ES-I3 (cell line): Measurements from ENCODE around the gene XRCC3.

ENCODE experiments used
- H3K36me3 ChIP-seq: 2 replicates; pipeline ENCODE4 v1.6.1; 2013; ENCODE audit warnings: mild to moderate bottlenecking, low read length, control low read depth, moderate library complexity; ENCODE audit not compliant: insufficient read depth
- H3K4me1 ChIP-seq: 2 replicates; pipeline ENCODE4 v1.6.1; 2013; ENCODE audit warnings: mild to moderate bottlenecking, control low read depth, low read length; ENCODE audit not compliant: insufficient read depth
- H3K9ac ChIP-seq: 2 replicates; pipeline ENCODE4 v1.6.1; 2013; ENCODE audit warnings: low read depth, mild to moderate bottlenecking, low read length, moderate library complexity
- H3K9me3 ChIP-seq: 2 replicates; pipeline ENCODE4 v1.6.1; 2013; ENCODE audit warnings: mild to moderate bottlenecking, low read length, moderate library complexity; ENCODE audit not compliant: control insufficient read depth, insufficient read depth

Gene XRCC3

DNA sequence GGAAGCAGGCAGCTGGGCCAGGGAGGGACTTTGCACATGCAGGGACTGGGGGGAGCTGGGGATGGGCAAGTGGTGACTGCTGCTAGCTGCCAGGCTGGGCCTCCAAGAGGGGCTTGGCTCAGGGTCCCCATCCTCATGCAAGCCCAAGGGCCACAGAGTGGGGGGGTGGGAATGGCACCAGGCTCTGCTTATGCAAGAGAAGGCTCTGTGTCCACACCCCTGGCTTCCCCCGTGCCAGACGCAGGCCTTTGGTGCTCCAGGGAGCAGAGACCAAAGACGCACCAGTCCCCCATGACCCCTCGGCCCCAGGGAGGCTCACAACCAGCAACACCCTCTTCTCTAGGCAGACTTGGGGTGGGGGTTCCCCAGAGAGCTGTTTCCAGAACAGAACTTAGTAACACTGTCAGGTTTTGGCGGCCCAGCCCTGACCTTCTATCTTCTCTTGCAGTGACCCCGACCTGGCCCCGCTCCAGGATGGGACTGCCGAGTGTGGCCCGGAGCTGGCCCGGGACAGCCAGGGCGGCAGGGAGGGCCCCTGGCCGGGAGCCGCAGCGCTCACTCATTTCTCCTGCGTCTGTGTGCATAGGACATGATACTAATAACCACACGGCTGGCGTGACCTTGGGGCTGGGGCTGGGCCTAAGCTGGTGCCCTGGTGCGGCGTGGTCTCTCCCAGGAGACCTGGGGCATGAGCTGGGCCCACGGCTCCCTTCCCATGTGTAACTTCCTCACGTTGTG, 14.3 kb downstream of the XRCC3 start:
- Histone ChIP-seq H3K4me1 (peaks cover 8% of the 10 kb centered on the region; the same call in 1 of the 2 replicates), H3K9me3 (no peaks in the 10 kb centered on the region), H3K9ac (no peak overlapping the region), H3K36me3 (peaks cover 4% of the 10 kb centered on the region; the same call in 1 of the 2 replicates)

DNA sequence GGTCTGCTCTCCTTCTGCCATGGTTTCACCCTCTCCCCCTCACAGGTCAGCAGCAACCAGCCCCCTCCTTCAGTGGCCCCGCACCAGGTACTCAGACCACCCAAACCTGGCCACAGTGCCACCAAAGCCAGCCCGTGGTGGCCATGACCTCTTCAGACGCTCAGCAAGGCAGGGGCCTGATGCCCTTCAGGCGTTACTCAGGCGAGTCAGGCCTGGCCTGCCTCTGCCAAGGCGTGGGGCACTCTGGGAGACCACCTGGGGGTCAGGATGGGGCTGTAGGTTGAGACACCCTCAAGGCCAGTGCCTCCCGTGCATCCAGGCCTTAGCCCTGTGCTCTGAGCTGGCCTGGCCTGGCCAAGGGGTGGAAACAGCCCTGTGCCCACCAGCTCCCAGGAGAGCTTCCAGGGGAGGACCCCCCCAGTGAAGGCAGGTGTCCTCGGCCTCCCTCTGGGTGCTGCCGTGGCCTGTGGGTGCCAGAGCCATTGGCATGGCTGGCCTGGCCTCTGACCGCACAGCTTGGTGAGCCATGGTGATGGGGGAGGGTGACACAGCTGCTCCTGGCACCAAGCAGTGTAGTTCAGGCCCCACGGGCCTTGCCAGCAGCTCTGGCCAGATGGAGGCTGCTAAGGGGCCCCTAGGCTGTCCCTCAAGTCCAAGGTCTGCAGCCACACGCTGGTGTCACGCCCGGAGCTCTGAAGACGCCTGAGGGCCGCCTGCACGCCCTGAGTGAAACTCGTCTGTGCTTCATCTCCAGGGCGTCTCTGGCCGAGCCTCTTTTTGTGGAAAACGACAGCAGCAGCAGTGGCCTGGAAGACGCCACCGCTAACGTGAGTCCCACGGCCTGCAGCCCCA, 15.1 kb downstream of the XRCC3 start:
- no peak overlapping the region for H3K9ac ChIP-seq
- peaks cover 11% of the 10 kb centered on the region; the same call in 1 of the 2 replicates for H3K4me1 ChIP-seq
- H3K36me3 ChIP-seq = 0 out of 2 replicates have a peak, but pooled peaks cover 2% of the 10 kb centered on the region
- H3K9me3 ChIP-seq = no peaks in the 10 kb centered on the region

DNA sequence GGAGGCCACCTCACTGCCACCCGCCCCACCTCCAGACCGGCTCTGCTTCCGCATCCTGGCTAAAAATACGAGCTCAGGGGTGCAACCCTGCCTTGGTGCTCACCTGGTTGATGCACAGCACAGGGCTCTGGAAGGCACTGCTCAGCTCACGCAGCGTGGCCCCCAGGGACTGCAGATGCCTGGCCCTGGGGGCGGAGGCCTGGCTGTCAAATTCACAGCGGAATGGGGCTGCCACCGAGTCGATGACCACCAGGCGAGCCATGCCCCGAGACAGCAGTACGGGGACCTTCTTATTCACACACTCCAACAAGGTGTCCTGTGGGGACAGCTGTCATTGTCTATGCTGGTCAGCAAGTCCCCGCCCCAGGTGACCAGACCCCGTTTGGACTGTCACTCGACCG, 16.0 kb downstream of the XRCC3 start:
- Histone ChIP-seq H3K4me1 (peaks cover 11% of the 10 kb centered on the region; the same call in 1 of the 2 replicates), H3K9me3 (no peaks in the 10 kb centered on the region), H3K9ac (no peak overlapping the region), H3K36me3 (peaks cover 2% of the 10 kb centered on the region; the same call in 1 of the 2 replicates)

DNA sequence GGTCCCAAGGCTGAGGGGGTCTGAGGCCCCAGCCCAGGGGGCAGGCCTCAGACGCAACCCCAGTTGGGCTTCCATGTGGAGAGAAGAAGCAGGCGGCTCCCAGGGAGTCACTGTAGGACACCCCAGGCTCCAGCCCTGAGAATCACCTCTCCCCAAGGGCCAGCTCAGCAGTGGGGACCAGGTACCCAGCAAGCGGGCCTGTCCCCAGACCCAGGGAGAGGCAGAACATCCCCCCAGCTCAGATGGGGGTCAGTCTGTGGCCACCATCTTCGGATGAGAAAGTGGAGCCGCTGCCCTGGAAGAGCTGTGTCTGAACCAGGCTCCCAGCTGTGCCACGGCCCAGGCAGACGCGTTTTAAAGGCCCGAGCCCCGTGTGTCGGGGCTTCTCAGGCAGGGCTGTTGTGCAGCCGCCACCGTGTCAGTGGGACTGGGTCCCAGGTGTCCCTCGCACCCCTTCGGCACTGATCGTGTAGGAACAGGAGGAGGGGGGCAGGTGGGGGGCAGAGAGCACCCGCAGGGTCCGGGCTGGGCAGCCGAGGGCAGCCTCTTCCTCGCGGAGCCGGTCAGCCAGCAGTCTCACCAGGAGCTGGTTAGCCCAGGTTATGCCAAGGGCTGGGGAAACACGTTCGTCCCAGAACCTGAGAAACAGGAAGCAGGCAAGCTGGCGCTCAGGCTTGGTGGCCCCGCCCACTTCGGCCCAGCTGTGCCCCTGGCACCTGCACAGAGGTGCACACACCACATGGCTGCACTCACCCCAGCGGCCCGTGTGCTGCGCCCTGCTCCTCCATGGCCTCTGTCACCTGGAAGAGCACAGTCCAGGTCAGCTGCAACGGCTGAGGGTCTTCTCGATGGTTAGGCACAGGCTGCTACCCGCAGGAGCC, 16.6 kb downstream of the XRCC3 start:
- H3K9me3 ChIP-seq = no peaks in the 10 kb centered on the region
- H3K36me3 ChIP-seq = peaks cover 2% of the 10 kb centered on the region; the same call in 1 of the 2 replicates
- peaks cover 11% of the 10 kb centered on the region; the same call in 1 of the 2 replicates for H3K4me1 ChIP-seq
- no peak overlapping the region for H3K9ac ChIP-seq

DNA sequence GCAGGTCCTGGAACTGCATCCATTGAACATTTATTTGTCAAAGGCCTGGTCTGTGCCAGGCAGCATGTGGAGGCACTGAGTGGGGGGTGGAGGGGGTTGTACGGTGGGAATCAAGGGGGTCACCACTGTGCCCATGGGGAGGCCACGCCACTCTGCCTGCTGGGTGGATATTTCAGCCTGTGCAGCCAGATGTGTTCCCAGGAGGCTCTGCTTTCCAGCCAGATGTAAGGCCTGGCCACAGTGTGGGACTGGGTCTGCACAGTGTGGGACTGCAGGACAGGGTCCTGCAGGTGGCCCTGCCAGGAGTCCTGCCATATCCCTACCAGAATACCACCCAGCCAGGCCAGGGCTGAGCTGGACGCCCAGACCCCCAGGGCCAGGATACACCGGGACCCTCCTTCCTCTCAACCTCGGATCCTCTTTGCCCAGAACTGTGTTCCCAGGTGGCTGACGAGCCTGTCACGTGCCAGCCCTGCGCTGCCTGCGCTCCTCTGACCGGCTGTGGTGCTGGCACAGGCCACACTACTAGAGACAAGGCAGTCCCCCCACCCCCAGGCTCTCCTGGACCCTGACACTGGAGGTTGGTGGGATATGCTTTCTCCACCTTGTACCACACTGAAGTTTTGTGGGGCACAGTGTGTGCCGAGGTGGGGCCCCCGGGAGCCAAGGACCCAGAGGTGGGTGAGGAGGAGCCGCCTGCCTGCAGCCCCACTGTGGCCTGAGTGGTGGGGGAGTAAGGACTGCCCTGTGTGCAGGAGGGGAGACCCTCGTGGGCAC, 17.5 kb downstream of the XRCC3 start:
- H3K9me3 ChIP-seq = no peaks in the 10 kb centered on the region
- H3K9ac ChIP-seq = no peak overlapping the region
- peaks cover 5% of the 10 kb centered on the region; the same call in 1 of the 2 replicates for H3K36me3 ChIP-seq
- peaks cover 11% of the 10 kb centered on the region; the same call in 1 of the 2 replicates for H3K4me1 ChIP-seq

DNA sequence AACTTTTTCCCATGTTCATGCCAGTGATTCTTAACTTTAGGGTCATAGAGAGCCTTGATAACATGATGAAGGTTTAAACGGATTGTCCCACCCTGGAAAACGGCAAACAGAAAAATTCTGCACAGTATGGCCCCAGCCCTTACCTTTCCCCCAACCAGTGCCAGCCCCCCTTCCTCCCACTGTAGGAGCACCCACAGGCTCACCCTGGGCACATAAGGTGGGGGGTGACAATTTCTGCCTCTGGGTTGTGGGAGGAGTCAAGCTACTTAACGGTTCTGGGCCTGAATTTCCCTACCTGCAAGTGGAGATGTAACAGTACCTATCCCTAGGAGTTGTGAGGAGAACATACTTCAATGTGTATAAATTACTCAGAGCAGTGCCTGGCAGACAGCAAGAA, 18.0 kb downstream of the XRCC3 start:
- Histone ChIP-seq H3K9ac (no peak overlapping the region), H3K36me3 (peaks cover 6% of the 10 kb centered on the region; the same call in 1 of the 2 replicates), H3K9me3 (no peaks in the 10 kb centered on the region), H3K4me1 (peaks cover 11% of the 10 kb centered on the region; the same call in 1 of the 2 replicates)

DNA sequence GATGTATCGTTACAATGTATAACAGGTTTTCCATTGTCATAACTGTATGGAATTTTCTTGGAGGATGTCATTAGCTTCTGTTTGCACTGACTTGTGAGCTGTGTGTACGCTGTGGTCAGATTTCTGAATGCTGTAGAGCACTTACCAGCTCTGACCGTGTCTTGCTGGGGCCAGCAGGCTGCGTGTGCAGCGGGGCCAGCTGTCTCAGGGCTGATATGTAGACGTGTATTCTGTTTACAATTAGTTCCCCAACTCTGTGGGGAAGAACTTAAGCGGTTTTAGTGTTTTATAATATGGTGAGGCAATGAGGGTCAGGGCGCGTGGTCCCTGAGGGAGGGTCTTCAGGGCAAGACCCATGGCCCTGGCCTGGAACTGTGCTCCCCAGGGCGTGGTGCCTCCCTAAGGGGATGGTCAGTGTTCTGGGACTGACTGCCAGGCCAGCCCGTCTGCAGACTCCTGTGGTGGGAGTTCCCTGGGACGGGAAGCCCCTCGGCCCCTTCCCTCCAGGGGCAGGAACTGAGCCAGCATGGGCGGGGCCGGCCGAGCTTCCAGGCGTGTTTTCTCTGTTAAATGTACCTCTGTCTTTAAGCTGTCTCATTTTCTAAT, 18.7 kb downstream of the XRCC3 start:
- peaks cover 9% of the 10 kb centered on the region; the same call in 1 of the 2 replicates for H3K36me3 ChIP-seq
- no peaks in the 10 kb centered on the region for H3K9me3 ChIP-seq
- H3K4me1 ChIP-seq = peaks cover 11% of the 10 kb centered on the region; the same call in 1 of the 2 replicates
- H3K9ac ChIP-seq = no peak overlapping the region

DNA sequence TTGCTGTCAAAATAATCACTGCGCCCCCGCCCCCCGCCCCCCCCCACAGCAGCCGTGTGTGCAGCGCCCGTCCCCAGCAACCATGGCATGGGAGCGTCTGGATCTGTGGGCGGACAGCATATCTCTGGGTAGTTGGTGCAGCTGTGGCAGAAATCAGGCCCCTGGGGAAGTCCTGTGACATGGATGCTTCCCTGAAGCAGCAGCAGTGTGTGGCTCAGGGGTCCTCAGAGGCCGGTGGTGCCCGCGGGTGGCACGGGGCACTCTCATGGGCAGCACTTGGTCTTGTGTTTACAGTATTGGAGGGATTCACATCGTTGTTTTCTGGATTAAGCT, 19.2 kb downstream of the XRCC3 start:
- peaks cover 11% of the 10 kb centered on the region; the same call in 1 of the 2 replicates for H3K4me1 ChIP-seq
- H3K9me3 ChIP-seq = no peaks in the 10 kb centered on the region
- peaks cover 9% of the 10 kb centered on the region; the same call in 1 of the 2 replicates for H3K36me3 ChIP-seq
- H3K9ac ChIP-seq = no peak overlapping the region

DNA sequence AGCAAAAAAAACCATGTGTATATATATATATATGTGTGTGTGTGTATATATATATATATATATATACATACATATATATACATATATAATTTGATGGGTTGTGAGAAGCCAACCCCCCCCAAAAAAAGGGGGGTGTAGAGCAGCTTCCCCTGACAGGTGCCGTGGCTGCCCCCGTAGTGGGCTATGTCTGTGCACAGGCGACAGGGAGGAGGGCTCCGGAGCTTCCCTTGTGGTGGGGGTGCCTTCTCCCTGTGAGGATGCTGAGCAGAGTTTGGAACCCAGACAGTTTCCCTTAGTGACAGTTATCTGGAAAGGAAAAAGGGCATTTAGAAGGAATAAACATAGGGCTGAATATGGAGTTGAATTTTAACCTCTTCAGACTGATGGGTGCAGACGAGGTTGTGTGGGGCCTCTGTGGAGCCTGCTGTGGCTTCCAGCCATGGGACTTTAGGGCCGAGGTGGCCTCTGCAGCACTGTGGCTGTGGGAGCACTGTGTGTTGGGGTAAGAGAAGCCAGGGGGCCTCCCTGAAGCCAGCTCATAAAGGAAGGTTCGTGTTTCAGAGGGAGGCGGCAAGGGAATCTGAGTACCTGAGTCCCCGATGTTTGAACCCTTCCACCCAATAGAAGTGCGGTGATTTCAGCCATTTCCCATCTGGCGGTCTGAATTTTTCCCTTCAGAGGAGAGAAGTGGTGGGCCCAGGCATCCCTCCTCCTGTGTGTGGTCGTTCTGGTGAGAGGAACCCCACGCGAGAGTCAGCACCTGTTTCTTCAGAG, 19.8 kb downstream of the XRCC3 start:
- peaks cover 9% of the 10 kb centered on the region; the same call in 1 of the 2 replicates for H3K36me3 ChIP-seq
- peaks cover 11% of the 10 kb centered on the region; the same call in 1 of the 2 replicates for H3K4me1 ChIP-seq

DNA sequence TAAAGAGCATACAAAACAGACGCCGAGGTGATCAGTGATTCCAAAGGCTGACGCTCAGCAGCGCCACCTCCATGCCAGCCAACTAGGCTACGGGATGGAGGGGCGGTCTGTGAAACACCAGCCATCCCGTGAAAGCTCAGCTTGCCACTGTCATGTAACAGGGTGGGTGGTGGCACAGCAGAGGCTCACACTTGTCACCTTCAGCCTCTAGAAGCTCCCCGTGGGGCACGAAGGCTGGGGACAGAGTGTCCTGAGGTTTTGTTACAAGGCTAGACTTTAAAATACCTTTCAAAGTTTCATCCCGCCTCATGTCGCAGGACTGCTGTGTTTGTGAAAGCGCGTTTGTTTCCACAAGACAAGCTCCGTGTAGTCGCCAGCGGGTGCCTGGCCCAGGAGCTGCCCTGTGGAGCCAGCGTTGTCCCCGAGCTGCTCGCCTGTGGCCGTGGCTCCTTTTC, 20.7 kb downstream of the XRCC3 start:
- H3K36me3 ChIP-seq = peaks cover 14% of the 10 kb centered on the region
- no peaks in the 10 kb centered on the region for H3K9me3 ChIP-seq
- H3K9ac ChIP-seq = no peak overlapping the region
- peaks cover 11% of the 10 kb centered on the region; the same call in 1 of the 2 replicates for H3K4me1 ChIP-seq

More for the DNA sequence above, 19.8 kb downstream of the XRCC3 start:
- Histone ChIP-seq H3K9me3 (no peaks in the 10 kb centered on the region), H3K9ac (no peak overlapping the region)

DNA sequence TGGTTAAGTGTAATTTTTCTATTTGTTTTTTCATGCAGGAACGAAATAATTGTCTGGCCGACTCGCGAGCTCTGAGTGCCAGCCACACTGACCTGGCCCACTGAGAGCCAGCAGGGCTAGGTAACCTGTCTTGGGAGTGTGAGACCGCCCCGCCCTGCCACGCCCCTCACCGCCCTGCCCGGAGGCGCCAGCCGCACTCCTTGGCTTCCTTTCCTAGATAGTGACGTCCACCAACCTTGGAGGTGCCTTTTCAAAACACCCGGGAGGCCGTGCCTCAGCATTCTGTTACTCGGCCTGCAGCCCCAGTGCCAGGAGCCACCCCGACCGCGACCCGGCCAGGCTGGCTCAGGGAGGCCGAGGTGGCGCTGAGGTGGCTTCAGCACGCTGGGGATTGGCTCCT, 21.7 kb downstream of the XRCC3 start:
- H3K4me1 ChIP-seq = peaks cover 18% of the 10 kb centered on the region; the same call in 1 of the 2 replicates
- no peaks in the 10 kb centered on the region for H3K9me3 ChIP-seq
- H3K36me3 ChIP-seq = peaks cover 14% of the 10 kb centered on the region
- H3K9ac ChIP-seq = no peak overlapping the region

DNA sequence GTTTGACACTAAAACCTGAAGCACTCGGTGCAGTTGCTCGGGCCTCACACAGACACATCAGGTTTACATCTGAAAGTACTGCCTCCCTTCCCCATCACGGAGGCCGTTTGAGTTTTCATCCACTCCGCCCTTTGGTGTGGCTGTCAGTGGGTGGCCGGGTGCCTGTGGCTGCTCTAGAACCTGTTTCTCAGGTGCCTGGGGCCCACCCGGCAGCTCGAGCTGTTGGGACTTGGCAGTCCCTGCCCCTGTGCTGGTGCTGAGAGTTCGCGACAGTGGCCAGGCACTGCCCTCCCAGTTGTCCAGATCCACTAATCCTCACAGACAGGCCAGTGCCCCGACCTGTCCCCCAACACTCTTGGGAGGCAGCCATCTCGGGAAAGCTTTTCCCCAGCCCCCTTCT, 22.4 kb downstream of the XRCC3 start:
- Histone ChIP-seq H3K36me3 (peaks cover 13% of the 10 kb centered on the region), H3K9me3 (no peaks in the 10 kb centered on the region), H3K9ac (no peak overlapping the region), H3K4me1 (peaks cover 18% of the 10 kb centered on the region; the same call in 1 of the 2 replicates)
